HepG2 (cell line): ENCODE data around the gene POLR2H. TPM values are rescaled to one million over a fixed set of nuclear protein-coding genes. Genes with fewer than 3 reads are reported as not detected.

Source experiments
- ATAC-seq: fragments of 200-7000 bp; cut with Tn5 transposase; 3 replicates; pipeline ENCODE4 v1.9.1; 2020; ENCODE audit warnings: mild to moderate bottlenecking, moderate library complexity
- BruUV-seq: library from RNA; stranded (reverse); fragments of 400-500 nt; replicated peaks from 2 replicates; lab custom pipeline; 2021; lab: Mats Ljungman, UMichigan
- CTCF ChIA-PET: fragments of 300-600 bp; formaldehyde crosslinking; extraction: SDS; loops from one replicate; lab custom pipeline; 2021; ENCODE audit warnings: low total read pairs, inconsistent platforms, low intra/inter-chr PET ratio; lab: Yijun Ruan, JAX
- POLR2A ChIA-PET: fragments of 350-600 bp; sonication (Branson Sonifier 250); formaldehyde crosslinking; loops from one replicate; lab custom pipeline; 2020; ENCODE audit warnings: antibody characterized with exemption, inconsistent platforms; lab: Yijun Ruan, JAX
- DNase-seq: peaks from one replicate; pipeline ENCODE4 v3.0.0-alpha.2; 2015; ENCODE audit warnings: low spot score
- FAIRE-seq: peaks from 3 replicates; lab custom pipeline; 2011; peaks lifted over from hg19 to GRCh38; lab: Jason Lieb, UNC
- H2AFZ ChIP-seq: one replicate; pipeline ENCODE4 v1.6.1; 2011; ENCODE audit warnings: low read length, inconsistent platforms
- H3K27ac ChIP-seq: fragments of 300-600 bp; 3 replicates; pipeline ENCODE4 v1.8.0; 2011; ENCODE audit warnings: mixed run types, mild to moderate bottlenecking, mixed read lengths, low read length, inconsistent platforms; ENCODE audit not compliant: insufficient read depth; ENCODE audit errors: extremely low read length
- H3K27me3 ChIP-seq, 2 experiments: fragments of 200-600 bp in 1 of 2; 2 replicates in 1 of 2; 3 replicates in 1 of 2; pipeline versions ENCODE4 v1.6.0 to v1.8.0; 2011; ENCODE audit warnings: low read length in 2 of 2, mild to moderate bottlenecking in 2 of 2, moderate library complexity in 2 of 2, inconsistent platforms in 1 of 2; ENCODE audit not compliant: insufficient read depth in 2 of 2, control insufficient read depth in 1 of 2
- H3K36me3 ChIP-seq, 2 experiments: fragments of 200-600 bp in 1 of 2; replicated peaks in 1 of 2; 2 replicates in 1 of 2; 3 replicates in 1 of 2; pipeline versions ENCODE4 v1.5.1 to v1.8.0; 2011; ENCODE audit warnings: low read length in 2 of 2, inconsistent platforms in 1 of 2; ENCODE audit not compliant: insufficient read depth in 2 of 2, control insufficient read depth in 1 of 2
- H3K4me1 ChIP-seq: 2 replicates; pipeline ENCODE4 v1.5.1; 2012; ENCODE audit warnings: low read length, inconsistent platforms; ENCODE audit not compliant: insufficient read depth
- H3K4me2 ChIP-seq: 2 replicates; pipeline ENCODE4 v1.6.0; 2011; ENCODE audit warnings: low read depth, low read length, inconsistent platforms
- H3K4me3 ChIP-seq, 3 experiments: fragments of 200-600 bp in 1 of 3; sonication (generic), shearing (Covaris generic) in 1 of 3; replicated peaks in 1 of 3; 2 replicates each; pipeline ENCODE4 v1.5.1; 2011 to 2016; ENCODE audit warnings: low read length in 3 of 3, inconsistent platforms in 2 of 3, low read depth in 2 of 3, mild to moderate bottlenecking in 2 of 3, control low read depth in 1 of 3, mixed read lengths in 1 of 3; ENCODE audit not compliant: insufficient read depth in 1 of 3
- H3K79me2 ChIP-seq: one replicate; pipeline ENCODE4 v1.6.1; 2011; ENCODE audit warnings: low read length, inconsistent platforms; ENCODE audit not compliant: insufficient read depth
- H3K9ac ChIP-seq: 2 replicates; pipeline ENCODE4 v1.6.0; 2011; ENCODE audit warnings: mild to moderate bottlenecking, low read depth, low read length, inconsistent platforms; ENCODE audit not compliant: insufficient read depth
- H3K9me3 ChIP-seq: 2 replicates; pipeline ENCODE4 v1.5.1; 2012; ENCODE audit warnings: mild to moderate bottlenecking, low read length
- H4K20me1 ChIP-seq: 2 replicates; pipeline ENCODE4 v1.6.0; 2011; ENCODE audit warnings: inconsistent platforms, mild to moderate bottlenecking, low read length, moderate library complexity; ENCODE audit not compliant: insufficient read depth
- ATAD3A ChIP-seq: sonication (generic); formaldehyde crosslinking; IDR thresholded peaks from 2 replicates; pipeline ENCODE4 v1.4.0; 2020; ENCODE audit warnings: missing genetic modification reagents
- FOXA3 ChIP-seq: IDR thresholded peaks from 2 replicates; pipeline ENCODE4 v1.6.1; 2016; ENCODE audit warnings: missing genetic modification reagents, missing compliant biosample characterization
- HMGA1 ChIP-seq: sonication (generic); formaldehyde crosslinking; conservative IDR thresholded peaks from 2 replicates; pipeline ENCODE4 v1.4.0; 2020; ENCODE audit warnings: missing genetic modification reagents
- MAFG ChIP-seq: sonication (generic); formaldehyde crosslinking; IDR thresholded peaks from 2 replicates; pipeline ENCODE4 v1.5.1; 2020; ENCODE audit warnings: mild to moderate bottlenecking, missing genetic modification reagents
- MYNN ChIP-seq: sonication (generic); formaldehyde crosslinking; IDR thresholded peaks from 2 replicates; pipeline ENCODE4 v1.4.0; 2020; ENCODE audit warnings: mild to moderate bottlenecking, low read depth, missing genetic modification reagents
- SIX4 ChIP-seq: sonication (generic); formaldehyde crosslinking; IDR thresholded peaks from 2 replicates; pipeline ENCODE4 v1.4.0; 2020; ENCODE audit warnings: missing genetic modification reagents
- TARDBP ChIP-seq: sonication (generic); formaldehyde crosslinking; IDR thresholded peaks from 2 replicates; pipeline ENCODE4 v1.8.0; 2022; ENCODE audit warnings: mild to moderate bottlenecking, missing genetic modification reagents
- ZBTB21 ChIP-seq: sonication (generic); formaldehyde crosslinking; IDR thresholded peaks from 2 replicates; pipeline ENCODE4 v1.4.0; 2020; ENCODE audit warnings: missing genetic modification reagents
- ZNF382 ChIP-seq: sonication (generic); formaldehyde crosslinking; IDR thresholded peaks from 2 replicates; pipeline ENCODE4 v1.5.0; 2020; ENCODE audit warnings: missing genetic modification reagents, mild to moderate bottlenecking, borderline replicate concordance
- WGBS: methylation state at CpG from one replicate; pipeline ENCODE4 v1.1.6; 2017; ENCODE audit warnings: low lambda C conversion rate; 5-methylcytosine and 5-hydroxymethylcytosine counted together
- in situ Hi-C: cut with HindIII; loops from 2 replicates; pipeline ENCODE4 v1.10.0; 2017; ENCODE audit warnings: low pct_unique_long_range_greater_than_20kb; ENCODE audit not compliant: extremely low pct_ligation_motif_present
- intact Hi-C: fragments of 100-400 bp; cut with micrococcal nuclease; formaldehyde crosslinking; loops from one replicate; pipeline ENCODE4 v1.10.0; 2022; ENCODE audit not compliant: unreplicated experiment
- polyA plus RNA-seq, 8 experiments: library from polyadenylated mRNA; depleted of rRNA in 3 of 8; stranded (reverse) in 7 of 8; unstranded in 1 of 8; fragments of >200 nt; fragmentation: Illumina TruSeq in 4 of 8; extraction: Trizol in 4 of 8; gene quantifications; 2 replicates each; pipeline versions ENCODE4 v1.2.1 to v1.2.3, GENCODE V29; 2011 to 2016; ENCODE audit warnings: low read depth in 4 of 8, missing spikeins in 1 of 8, mixed read lengths in 1 of 8; ENCODE audit not compliant: insufficient read depth in 1 of 8
- total RNA-seq, 5 experiments: library from RNA; depleted of rRNA; stranded (reverse); fragments of >200 nt; fragmentation: Illumina TruSeq; extraction: Trizol; gene quantifications; 2 replicates each; pipeline ENCODE4 v1.2.3, GENCODE V29; 2016; ENCODE audit warnings: low read depth in 1 of 5
- TF ChIP-seq, protein P1 (sequence below): sonication (generic); formaldehyde crosslinking; IDR thresholded peaks from 2 replicates; pipeline ENCODE4 v1.5.0; 2020; ENCODE audit warnings: missing genetic modification reagents, mild to moderate bottlenecking, borderline replicate concordance

POLR2H gene
- total and polyA plus RNA-seq, 2 of the 13 experiments (the other 11 are each of a cell fraction or from before 2014, with no cell fraction given): 118 to 194 TPM

DNA sequence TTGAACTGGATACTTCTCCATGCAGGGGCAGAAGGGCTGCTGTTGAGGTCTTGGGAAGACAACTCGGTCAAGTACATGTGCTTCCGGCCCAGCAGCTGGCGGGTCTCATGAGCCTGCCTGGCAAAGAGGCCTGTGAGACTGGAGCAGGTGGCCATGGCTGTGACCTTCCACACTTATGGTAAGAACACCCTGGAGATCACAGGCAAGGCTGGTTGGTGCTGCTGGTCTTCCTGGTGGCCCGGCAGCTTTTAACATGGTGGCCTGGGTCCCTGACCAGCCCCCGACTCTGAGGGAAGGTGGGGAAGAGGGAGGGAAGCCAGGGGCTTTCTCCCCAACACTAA, 33.8 kb downstream of the POLR2H start:
- in situ Hi-C loops (no loop called here), intact Hi-C loops (no loop called here)
- no peak for ATAC-seq
- H3K27me3 ChIP-seq: peaks cover 0 to 4% of the 10 kb centered on the region in 2 experiments; a peak in 1 of 5 replicates
- TF ChIP-seq SIX4 (CRISPR knock-in tag) (no peak), MAFG (CRISPR knock-in tag) (no peak), MYNN (no peak), ZBTB21 (CRISPR knock-in tag) (no peak), HMGA1 (CRISPR knock-in tag) (no peak), TARDBP (no peak), ATAD3A (CRISPR knock-in tag) (no peak)
- TF ChIP-seq, protein P1, sequence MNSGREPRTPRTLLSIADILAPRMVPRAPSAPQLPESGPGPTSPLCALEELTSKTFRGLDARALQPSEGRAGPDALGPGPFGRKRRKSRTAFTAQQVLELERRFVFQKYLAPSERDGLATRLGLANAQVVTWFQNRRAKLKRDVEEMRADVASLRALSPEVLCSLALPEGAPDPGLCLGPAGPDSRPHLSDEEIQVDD (CRISPR knock-in tag): no peak
- ChIA-PET CTCF (no interaction called here), POLR2A (interaction anchor here (0.9 to 1.5 kb wide), 2 partner anchors 18 to 33 kb away, joined by 3 to 6 read pairs; partner anchors contain the start of gene THPO)
- no TSS peak for BruUV-seq
- H3K4me3 ChIP-seq: no peak overlapping the region
- FAIRE-seq: no peak
- no peaks in the 10 kb centered on the region for H3K36me3 ChIP-seq
- no peak overlapping the region for H3K4me2 ChIP-seq
- H2AFZ ChIP-seq: no peak overlapping the region
- 42% methylated on average over 2 of the region's 5 CpGs for WGBS
- no peak overlapping the region for H3K27ac ChIP-seq
- no peaks in the 10 kb centered on the region for H4K20me1 ChIP-seq
- no peaks in the 10 kb centered on the region for H3K79me2 ChIP-seq
- H3K9me3 ChIP-seq: no peaks in the 10 kb centered on the region
- H3K4me1 ChIP-seq: no peaks in the 10 kb centered on the region
- H3K9ac ChIP-seq: no peak overlapping the region
- DNase-seq: no peak

DNA sequence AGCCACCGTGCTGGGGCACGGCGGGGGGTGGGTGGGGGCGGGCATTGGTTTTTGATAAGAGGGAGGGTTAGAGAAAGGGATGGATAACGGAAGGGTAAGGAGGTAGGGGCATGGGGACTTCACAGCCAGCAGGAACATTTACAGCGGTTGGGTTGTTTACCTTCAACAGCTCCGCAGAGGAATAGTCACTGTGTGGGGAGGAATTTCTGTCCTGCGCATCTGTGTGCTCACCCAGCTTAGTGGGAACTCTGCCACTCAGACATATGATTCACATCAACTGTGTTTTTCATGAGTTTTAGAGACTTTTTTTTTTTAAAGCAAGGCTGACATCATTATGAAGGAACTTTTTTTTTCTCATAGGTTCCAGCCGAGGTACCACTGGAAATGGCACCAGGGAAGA, 37.9 kb downstream of the POLR2H start:
- H3K9ac ChIP-seq: no peak overlapping the region
- no peaks in the 10 kb centered on the region for H3K79me2 ChIP-seq
- no peak overlapping the region for H2AFZ ChIP-seq
- intact Hi-C loops: no loop called here
- no peak overlapping the region for H3K4me3 ChIP-seq
- H3K36me3 ChIP-seq: no peaks in the 10 kb centered on the region
- in situ Hi-C loops: no loop called here
- 7% methylated on average over 8 of the region's 9 CpGs for WGBS
- H4K20me1 ChIP-seq: no peaks in the 10 kb centered on the region
- POLR2A ChIA-PET: interaction anchor here (1.1 to 1.3 kb wide), 2 partner anchors 16 to 28 kb away, joined by 3 to 5 read pairs; no protein-coding TSS in a partner anchor
- no peak for TF ChIP-seq ZNF382 (CRISPR knock-in tag)
- TF ChIP-seq FOXA3: 0 out of 2 replicates have a peak, but pooled peaks have one; percentile 13
- BruUV-seq: no TSS peak
- CTCF ChIA-PET: no interaction called here
- H3K4me1 ChIP-seq: no peaks in the 10 kb centered on the region
- no peak overlapping the region for H3K4me2 ChIP-seq
- peak; percentile 52; the same call in 2 of the 3 replicates for ATAC-seq
- DNase-seq: no peak
- H3K9me3 ChIP-seq: no peaks in the 10 kb centered on the region
- FAIRE-seq: no peak
- H3K27me3 ChIP-seq: peaks cover 0 to 6% of the 10 kb centered on the region in 2 experiments; a peak in 2 of 5 replicates
- H3K27ac ChIP-seq: no peak overlapping the region
